GM18505 (cell line): ENCODE data around the gene SMARCA4.
"Not testable (repeated sequence)": the region's sequence is repeated elsewhere in the genome, so short reads cannot be mapped to it uniquely, and the experiment has no call there.

ENCODE experiments used
- ATAC-seq: cut with Tn5 transposase; IDR thresholded peaks from one replicate; pipeline ENCODE4 v1.9.1; 2021; ENCODE audit not compliant: unreplicated experiment
- POLR2A ChIP-seq: IDR thresholded peaks from 4 replicates; pipeline ENCODE4 v1.6.1; 2011; ENCODE audit warnings: borderline replicate concordance; ENCODE audit not compliant: insufficient read depth, insufficient read length; ENCODE audit errors: extremely low read depth

SMARCA4 gene

DNA sequence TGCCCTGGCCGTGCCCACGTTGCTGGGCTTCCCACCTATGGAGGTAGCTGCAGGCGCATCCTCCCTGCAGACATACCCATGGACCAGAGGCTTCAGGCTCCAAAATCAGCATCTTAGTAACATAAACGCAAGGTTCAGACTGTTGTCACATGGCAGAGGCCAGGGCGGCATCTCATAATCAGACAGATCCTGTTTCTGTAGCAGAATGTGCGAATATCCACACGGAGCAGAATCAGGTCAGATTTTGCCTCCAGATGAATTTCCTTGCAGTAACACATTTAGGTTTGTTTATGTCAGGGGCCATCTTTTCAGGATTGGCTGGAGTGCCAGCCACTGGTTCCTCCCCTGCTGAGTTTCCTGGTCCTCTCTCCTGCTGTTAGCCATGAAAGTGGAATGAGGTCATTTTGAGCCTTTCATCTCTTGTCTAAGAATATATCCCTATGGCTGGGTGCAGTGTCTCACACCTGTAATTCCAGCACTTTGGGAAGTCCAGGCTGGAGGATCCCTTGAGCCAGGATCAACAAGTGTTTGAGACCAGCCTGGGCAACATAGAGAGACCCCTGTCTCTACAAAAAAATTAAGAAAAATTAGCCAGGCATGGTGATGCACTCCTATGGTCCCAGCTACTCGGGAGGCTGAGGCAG is 20.5 kb downstream of the SMARCA4 start:
- no peak for ATAC-seq
- no peak for TF ChIP-seq POLR2A

DNA sequence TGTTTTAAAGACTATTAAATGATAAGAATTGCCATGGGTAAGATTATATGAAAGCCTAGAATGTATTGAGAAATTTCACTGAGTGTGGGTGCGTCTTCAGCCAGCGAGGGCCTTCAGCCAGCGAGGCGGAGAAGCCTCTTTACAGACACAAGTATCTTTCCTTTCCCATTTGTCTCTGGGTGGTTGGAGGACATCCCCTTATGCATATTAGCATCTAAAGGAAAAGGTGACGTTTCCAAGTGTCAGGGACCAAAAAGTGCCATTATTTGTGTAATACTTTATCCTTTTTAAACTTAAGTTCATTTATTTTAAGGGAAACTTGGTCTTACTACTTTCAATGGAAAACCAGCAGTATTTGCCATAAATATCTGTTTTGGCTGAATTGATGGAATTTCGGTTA is 22.2 kb downstream of the SMARCA4 start:
- no peak for TF ChIP-seq POLR2A
- ATAC-seq = no peak

- ATAC-seq = no peak
- TF ChIP-seq POLR2A = no peak
Observed at GRCh38 chr19:10984166-10984735, 23.4 kb downstream of the SMARCA4 start.

DNA sequence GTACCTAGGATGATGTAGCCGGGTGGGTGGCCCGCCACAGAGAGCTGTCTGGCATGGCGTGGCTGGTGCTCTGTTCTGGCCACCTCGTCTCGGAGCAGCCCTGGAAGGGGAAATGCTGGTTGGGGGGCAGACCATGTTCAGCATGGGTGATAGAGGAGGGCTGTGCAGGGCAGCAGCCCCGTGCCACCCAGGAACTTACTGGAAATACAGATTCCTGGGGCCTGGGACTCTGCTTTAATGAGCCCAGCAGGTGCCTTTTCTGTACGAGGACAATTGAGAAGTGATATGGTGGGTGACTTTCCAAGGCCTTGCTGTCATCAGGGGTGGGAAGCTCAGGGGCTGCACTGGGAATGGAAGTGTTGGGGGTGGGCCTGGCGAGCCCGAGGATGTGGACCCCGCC is 24.7 kb downstream of the SMARCA4 start:
- no peak for ATAC-seq
- no peak for TF ChIP-seq POLR2A

- no peak for TF ChIP-seq POLR2A
- ATAC-seq = no peak
Observed at GRCh38 chr19:10986301-10987127, 25.7 kb downstream of the SMARCA4 start.

- no peak for ATAC-seq
Observed at GRCh38 chr19:10987571-10988297, 26.9 kb downstream of the SMARCA4 start.

DNA sequence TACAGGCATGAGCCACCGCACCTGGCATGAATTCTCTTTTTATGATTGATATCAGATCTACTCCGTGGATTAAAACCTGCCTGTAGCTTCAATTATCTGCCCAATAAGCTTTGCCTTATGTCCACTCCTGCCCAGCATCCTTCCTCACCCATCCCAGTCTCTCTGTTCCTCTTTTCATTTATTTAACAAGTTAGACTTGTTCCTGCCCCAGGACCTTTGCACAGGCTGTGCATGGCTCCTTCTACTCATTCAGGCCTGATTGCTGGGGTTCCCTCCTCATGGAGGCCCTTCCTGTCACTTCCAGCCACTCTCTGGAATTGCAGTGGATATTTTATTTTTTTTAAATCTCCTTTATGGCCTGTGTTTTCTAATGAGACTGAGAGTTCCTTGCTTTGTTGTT is 27.6 kb downstream of the SMARCA4 start:
- TF ChIP-seq POLR2A = no peak
- no peak for ATAC-seq

More at GRCh38 chr19:10987571-10988297, 26.9 kb downstream of the SMARCA4 start:
- no peak for TF ChIP-seq POLR2A

DNA sequence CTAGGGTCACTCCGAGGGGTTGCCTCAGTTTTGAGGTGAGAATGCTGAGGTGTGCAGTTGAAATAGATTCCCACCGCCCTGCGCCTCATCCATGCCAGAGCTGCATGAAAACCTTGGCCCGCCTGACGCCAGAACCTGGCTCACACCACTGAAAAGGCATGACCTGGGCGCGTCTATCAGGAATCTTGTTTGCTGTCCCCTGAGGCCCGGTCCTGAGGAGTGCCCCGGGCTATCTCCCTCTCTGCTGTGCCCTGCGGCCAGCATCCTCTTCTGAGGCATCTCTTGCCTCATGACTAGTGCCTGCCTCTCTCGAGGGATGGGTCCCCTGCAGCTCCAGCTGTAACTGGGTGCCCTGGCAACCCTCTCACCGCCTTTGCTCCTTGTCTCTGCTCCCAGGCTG is 28.1 kb downstream of the SMARCA4 start:
- no peak for ATAC-seq
- TF ChIP-seq POLR2A = no peak

- TF ChIP-seq POLR2A = no peak
- no peak for ATAC-seq
Observed at GRCh38 chr19:10991076-10991475, 30.2 kb downstream of the SMARCA4 start.

GRCh38 chr19:10991521-10992081 is 30.8 kb downstream of the SMARCA4 start:
- ATAC-seq = no peak
- TF ChIP-seq POLR2A = no peak

DNA sequence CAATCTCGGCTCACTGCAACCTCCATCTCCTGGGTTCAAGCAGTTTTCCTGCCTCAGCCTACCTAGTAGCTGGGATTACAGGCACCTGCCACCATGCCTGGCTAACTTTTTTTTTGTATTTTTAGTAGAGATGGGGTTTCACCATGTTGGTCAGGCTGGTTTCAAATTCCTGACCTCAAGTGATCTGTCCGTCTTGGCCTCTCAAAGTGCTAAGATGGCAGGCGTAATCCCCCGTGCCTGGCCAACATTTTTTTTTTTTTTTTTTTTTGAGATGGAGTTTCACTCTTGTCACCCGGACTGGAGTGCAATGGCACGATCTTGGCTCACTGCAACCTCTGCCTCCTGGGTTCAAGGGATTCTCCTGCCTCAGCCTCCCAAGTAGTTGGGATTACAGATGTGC is 31.3 kb downstream of the SMARCA4 start:
- ATAC-seq = not testable (repeated sequence)

DNA sequence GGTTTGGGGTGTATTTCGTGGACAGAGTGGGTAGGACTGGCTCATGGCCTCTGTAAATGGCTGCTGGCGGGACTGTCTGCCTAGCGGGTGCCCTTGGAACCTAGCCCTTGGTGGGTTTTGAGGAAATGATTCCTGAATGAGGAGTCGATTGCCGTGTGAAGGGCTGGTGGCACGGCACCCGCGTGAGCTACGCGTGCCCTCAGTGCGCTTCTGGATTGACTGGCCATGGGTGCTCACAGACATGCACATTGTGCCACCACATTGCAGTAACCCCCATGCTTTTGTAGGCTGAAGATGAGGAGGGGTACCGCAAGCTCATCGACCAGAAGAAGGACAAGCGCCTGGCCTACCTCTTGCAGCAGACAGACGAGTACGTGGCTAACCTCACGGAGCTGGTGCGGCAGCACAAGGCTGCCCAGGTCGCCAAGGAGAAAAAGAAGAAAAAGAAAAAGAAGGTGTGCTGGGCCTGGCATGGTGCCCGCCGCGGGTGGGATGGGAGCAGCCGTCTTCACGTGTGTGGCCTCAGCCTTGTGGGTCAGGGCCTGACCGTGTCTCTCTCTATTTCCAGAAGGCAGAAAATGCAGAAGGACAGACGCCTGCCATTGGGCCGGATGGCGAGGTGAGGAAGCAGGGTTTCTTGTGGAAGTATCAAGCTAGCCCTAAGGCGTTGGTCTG is 35.2 kb downstream of the SMARCA4 start:
- TF ChIP-seq POLR2A = no peak
- ATAC-seq = no peak
